HG03354 (cell line): Measurements from ENCODE around the gene PLA2G2D.

Experiments used
- ATAC-seq: cut with Tn5 transposase; IDR thresholded peaks from one replicate; pipeline ENCODE4 v1.9.1; 2021; ENCODE audit warnings: mild to moderate bottlenecking; ENCODE audit not compliant: unreplicated experiment, poor library complexity, severe bottlenecking

PLA2G2D gene

GRCh38 chr1:20074055-20074724 is 45.1 kb downstream of the PLA2G2D start:
- no peak for ATAC-seq

DNA sequence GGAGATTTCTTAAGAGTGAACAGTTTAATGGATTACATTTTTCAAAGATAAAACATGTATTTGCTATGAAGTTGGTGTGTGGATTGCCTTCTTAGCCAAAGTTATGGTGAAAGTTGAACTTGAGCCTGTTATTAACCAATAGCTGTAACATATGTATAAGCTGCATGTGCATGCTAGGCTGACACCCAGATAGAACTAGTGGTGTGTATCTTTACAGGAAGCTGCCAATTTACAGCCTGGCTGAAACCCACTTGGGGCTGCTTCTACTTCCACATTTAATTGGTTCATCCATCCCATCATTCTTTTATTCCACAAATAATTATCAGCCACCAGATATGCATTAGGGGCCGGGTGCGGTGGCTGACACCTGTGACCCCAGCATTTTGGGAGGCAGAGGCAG is 46.1 kb downstream of the PLA2G2D start:
- ATAC-seq = no peak

DNA sequence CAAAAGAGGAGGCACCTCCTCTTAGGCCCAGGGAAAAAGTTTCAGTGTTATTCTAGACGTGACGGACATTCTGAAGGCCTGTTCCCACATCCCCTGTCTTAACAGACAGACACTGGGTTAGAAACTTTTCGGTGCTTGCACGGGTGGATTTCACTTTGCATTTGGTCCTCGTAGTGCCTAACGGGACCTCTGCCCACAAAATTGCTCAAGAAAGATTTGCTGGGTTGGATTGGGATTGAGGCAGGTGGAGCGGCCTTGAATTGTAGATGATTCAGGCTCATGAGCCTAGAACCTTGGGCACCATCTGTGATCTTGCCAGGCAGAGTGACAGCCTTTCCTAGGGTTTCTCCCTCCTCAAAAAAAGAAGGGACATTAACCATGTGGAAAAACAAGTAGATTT is 46.6 kb downstream of the PLA2G2D start:
- ATAC-seq = no peak

DNA sequence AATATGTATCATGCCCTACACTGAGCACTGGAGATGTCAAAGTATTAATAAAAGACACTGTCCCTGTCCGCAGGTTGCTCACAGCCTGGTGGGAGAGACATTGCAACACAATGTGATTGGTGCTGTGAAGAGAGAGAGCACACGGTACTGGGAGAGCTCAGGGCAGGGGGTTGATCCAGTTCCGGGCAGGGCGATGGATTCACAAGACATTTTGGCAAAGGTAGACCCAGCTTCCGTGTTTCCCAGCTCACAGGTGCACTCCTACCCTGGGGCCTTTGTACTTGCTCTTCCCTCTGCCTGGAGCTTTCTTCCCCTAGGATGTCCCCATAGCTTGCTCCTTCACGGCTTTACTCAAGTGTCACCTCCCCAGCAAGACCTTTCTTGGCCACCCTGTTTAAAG is 47.9 kb downstream of the PLA2G2D start:
- no peak for ATAC-seq

DNA sequence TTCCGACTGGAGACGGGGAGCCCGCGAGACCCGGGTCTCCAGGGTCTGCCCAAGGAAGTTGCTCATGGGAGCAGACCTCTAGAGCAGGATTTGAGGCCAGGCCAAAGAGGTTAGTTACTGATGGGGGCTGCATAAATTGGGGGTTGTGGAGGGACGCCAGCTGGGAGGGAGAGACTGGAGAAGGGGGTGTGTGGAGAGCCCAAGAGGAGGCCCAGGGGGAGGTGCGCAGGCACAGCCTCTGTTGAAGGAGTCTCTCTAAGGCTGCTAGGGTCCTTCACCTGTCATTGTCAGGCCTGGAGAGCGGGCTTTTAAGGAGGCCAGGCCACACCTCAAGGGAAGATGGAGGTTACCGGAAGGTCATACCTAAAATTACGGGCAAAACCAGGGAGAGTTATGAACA is 49.0 kb downstream of the PLA2G2D start:
- no peak for ATAC-seq

GRCh38 chr1:20069874-20070273 is 49.5 kb downstream of the PLA2G2D start, which contains the start of gene PLA2G5:
TSS of gene PLA2G5 (plus strand) at chr1:20070194. CDS start at chr1:20084831, 14,637 bp downstream.
- no peak for ATAC-seq

DNA sequence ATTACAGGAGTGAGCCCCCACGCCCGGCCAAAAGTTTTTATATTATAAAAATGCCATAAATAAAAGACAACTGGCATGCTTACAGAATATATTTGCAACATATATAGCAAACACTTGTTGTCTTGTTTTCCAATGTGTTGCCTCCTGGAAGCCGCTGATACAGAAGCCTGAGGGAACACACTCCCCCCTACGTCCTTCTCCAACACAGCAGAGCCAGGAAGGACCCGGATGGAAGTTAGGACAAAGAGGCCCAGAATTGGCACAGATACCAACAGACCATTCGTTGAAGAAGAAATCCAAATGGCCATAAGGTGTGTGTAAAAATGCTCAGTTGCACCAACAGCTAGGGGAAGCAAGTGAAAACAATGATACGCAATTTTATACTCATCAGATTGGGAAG is 50.6 kb downstream of the PLA2G2D start:
- ATAC-seq = no peak

GRCh38 chr1:20063861-20064292 is 55.5 kb downstream of the PLA2G2D start:
- no peak for ATAC-seq
